MM.1S (cell line): Measurements from ENCODE around the gene ETV2.

Experiments
- CTCF ChIP-seq: fragments of 300-600 bp; sonication (generic); IDR thresholded peaks from 2 replicates; pipeline ENCODE4 v1.5.1; 2016; ENCODE audit warnings: antibody characterized with exemption, low read length, mixed read lengths
- EZH2 ChIP-seq: fragments of 300-600 bp; sonication (generic); optimal IDR thresholded peaks from 2 replicates; pipeline ENCODE3; 2017; ENCODE audit warnings: low read depth, mild to moderate bottlenecking, antibody characterized with exemption, low read length, mixed read lengths

GRCh38 chr19:35692010-35692409 lies 50.5 kb downstream of the ETV2 start:
- no peak for TF ChIP-seq EZH2
- no peak for TF ChIP-seq CTCF
